BLaER1 treated with 17β-estradiol and CSF1 and Interleukin-3, amounts not matched to agents 10 nM and 100 nM (cell line): ENCODE measurements around the gene DIPK1B.
A peak's percentile ranks its signal among the peaks of the same experiment; 100 is the strongest.
"Not testable (repeated sequence)": the region's sequence is repeated elsewhere in the genome, so short reads cannot be mapped to it uniquely, and the experiment has no call there.

Experiments
- H3K27ac ChIP-seq, 11 experiments: shearing (Covaris generic); formaldehyde crosslinking; 2 replicates each; pipeline ENCODE4 v1.8.1; 2022
- H3K27me3 ChIP-seq, 11 experiments: shearing (Covaris generic); formaldehyde crosslinking; 2 replicates each; pipeline ENCODE4 v1.8.1; 2022
- H3K36me3 ChIP-seq, 11 experiments: shearing (Covaris generic); formaldehyde crosslinking; 2 replicates each; pipeline ENCODE4 v1.8.1; 2022
- H3K4me1 ChIP-seq, 10 experiments: shearing (Covaris generic); formaldehyde crosslinking; 2 replicates each; pipeline ENCODE4 v1.8.1; 2022
- H3K4me2 ChIP-seq, 11 experiments: shearing (Covaris generic); formaldehyde crosslinking; 2 replicates each; pipeline ENCODE4 v1.8.1; 2022
- H3K4me3 ChIP-seq, 10 experiments: shearing (Covaris generic); formaldehyde crosslinking; 2 replicates each; pipeline ENCODE4 v1.8.1; 2022
- H3K9ac ChIP-seq, 11 experiments: shearing (Covaris generic); formaldehyde crosslinking; 2 replicates each; pipeline ENCODE4 v1.8.1; 2022
- H3K9me3 ChIP-seq, 11 experiments: shearing (Covaris generic); formaldehyde crosslinking; replicated peaks in 1 of 11; 2 replicates each; pipeline ENCODE4 v1.8.1; 2022
- H4K20me1 ChIP-seq, 11 experiments: shearing (Covaris generic); formaldehyde crosslinking; 2 replicates each; pipeline ENCODE4 v1.8.1; 2022
- Cebpa-rat ChIP-seq, 11 experiments: shearing (Covaris generic); IDR thresholded peaks; 2 replicates each; pipeline ENCODE4 v1.8.1; 2022

The DIPK1B gene

GRCh38 chr9:136710543-136710942 is 1.8 kb upstream of the DIPK1B start:
- H3K27me3 ChIP-seq = peaks cover 0 to 15% (median 0%) of the 10 kb centered on the region in 11 experiments; a peak in 2 of 22 replicates
- H3K9me3 ChIP-seq = no peaks in the 10 kb centered on the region
- H3K36me3 ChIP-seq = peaks cover 0 to 9% (median 0%) of the 10 kb centered on the region in 11 experiments; a peak in 4 of 22 replicates
- H3K27ac ChIP-seq = no peak overlapping the region
- TF ChIP-seq Cebpa-rat (IDR thresholded peaks at IDR 0.05) = no peak
- H3K4me1 ChIP-seq = peaks cover 44 to 88% (median 73%) of the 10 kb centered on the region in 10 experiments
- H4K20me1 ChIP-seq = peaks cover 0 to 27% (median 0%) of the 10 kb centered on the region in 11 experiments; a peak in 6 of 22 replicates
- no peak overlapping the region for H3K9ac ChIP-seq
- no peak overlapping the region for H3K4me2 ChIP-seq
- H3K4me3 ChIP-seq = no peak overlapping the region

- H4K20me1 ChIP-seq = peaks cover 0 to 33% (median 0%) of the 10 kb centered on the region in 11 experiments; a peak in 7 of 22 replicates
- H3K9ac ChIP-seq, H3K9me3 ChIP-seq, H3K27ac ChIP-seq: not testable (repeated sequence)
- peaks cover 39 to 88% (median 74%) of the 10 kb centered on the region in 10 experiments for H3K4me1 ChIP-seq
- peak overlapping the region in 10 of 11 experiments; percentile 82 to 100 (median 96); a peak in 19 of 22 replicates for H3K4me2 ChIP-seq
- peak overlapping the region in 2 of 10 experiments; percentile 50 to 62; a peak in 3 of 20 replicates for H3K4me3 ChIP-seq
- H3K36me3 ChIP-seq = peaks cover 0 to 16% (median 6%) of the 10 kb centered on the region in 11 experiments; a peak in 9 of 22 replicates
- H3K27me3 ChIP-seq = peaks cover 0 to 15% (median 0%) of the 10 kb centered on the region in 11 experiments; a peak in 2 of 22 replicates
Observed at GRCh38 chr9:136711219-136711648, 1.1 kb upstream of the DIPK1B start.

GRCh38 chr9:136712690-136713544 is 545 bp downstream of the DIPK1B start:
- H3K36me3 ChIP-seq = peaks cover 0 to 29% (median 6%) of the 10 kb centered on the region in 11 experiments; a peak in 9 of 22 replicates
- H3K4me3 ChIP-seq = peak overlapping the region; percentile 50 to 91 (median 76)
- peak overlapping the region in 10 of 11 experiments; percentile 55 to 91 (median 89); a peak in 20 of 22 replicates for H3K27ac ChIP-seq
- peak overlapping the region; percentile 82 to 100 (median 98) for H3K4me2 ChIP-seq
- H3K27me3 ChIP-seq = peaks cover 0 to 15% (median 0%) of the 10 kb centered on the region in 11 experiments; a peak in 2 of 22 replicates
- peaks cover 0 to 50% (median 10%) of the 10 kb centered on the region in 11 experiments; a peak in 12 of 22 replicates for H4K20me1 ChIP-seq
- H3K9me3 ChIP-seq = no peaks in the 10 kb centered on the region
- no peak for TF ChIP-seq Cebpa-rat (IDR thresholded peaks at IDR 0.05)
- H3K9ac ChIP-seq = peak overlapping the region; percentile 70 to 96 (median 91)
- H3K4me1 ChIP-seq = peaks cover 34 to 88% (median 77%) of the 10 kb centered on the region in 10 experiments

GRCh38 chr9:136713550-136713949 is 1.2 kb downstream of the DIPK1B start:
- Histone ChIP-seq H3K27me3 (peaks cover 0 to 15% (median 0%) of the 10 kb centered on the region in 11 experiments; a peak in 2 of 22 replicates), H3K36me3 (peaks cover 0 to 33% (median 6%) of the 10 kb centered on the region in 11 experiments; a peak in 9 of 22 replicates), H3K9me3 (no peaks in the 10 kb centered on the region), H3K9ac (peak overlapping the region in 10 of 11 experiments; percentile 70 to 96 (median 92); a peak in 19 of 22 replicates), H3K4me3 (peak overlapping the region; percentile 50 to 91 (median 76); a peak in 19 of 20 replicates), H3K4me1 (peaks cover 31 to 88% (median 77%) of the 10 kb centered on the region in 10 experiments), H3K27ac (peak overlapping the region in 10 of 11 experiments; percentile 55 to 91 (median 89); a peak in 19 of 22 replicates), H4K20me1 (peaks cover 0 to 57% (median 14%) of the 10 kb centered on the region in 11 experiments; a peak in 16 of 22 replicates), H3K4me2 (peak overlapping the region; percentile 82 to 100 (median 98))
- no peak for TF ChIP-seq Cebpa-rat (IDR thresholded peaks at IDR 0.05)

GRCh38 chr9:136714096-136714892 is 1.9 kb downstream of the DIPK1B start:
- Histone ChIP-seq H3K4me3 (peak overlapping the region in 9 of 10 experiments; percentile 2 to 91 (median 79); a peak in 17 of 20 replicates), H3K27ac (peak overlapping the region in 10 of 11 experiments; percentile 55 to 91 (median 89); a peak in 20 of 22 replicates), H3K36me3 (peaks cover 0 to 35% (median 6%) of the 10 kb centered on the region in 11 experiments; a peak in 9 of 22 replicates), H3K4me1 (peaks cover 39 to 88% (median 77%) of the 10 kb centered on the region in 10 experiments), H3K9ac (peak overlapping the region; percentile 55 to 96 (median 91); a peak in 20 of 22 replicates), H3K4me2 (peak overlapping the region; percentile 82 to 100 (median 98)), H3K27me3 (peaks cover 0 to 15% (median 0%) of the 10 kb centered on the region in 11 experiments; a peak in 2 of 22 replicates), H3K9me3 (no peaks in the 10 kb centered on the region), H4K20me1 (peaks cover 1 to 64% (median 21%) of the 10 kb centered on the region in 11 experiments; a peak in 20 of 22 replicates)
- TF ChIP-seq Cebpa-rat (IDR thresholded peaks at IDR 0.05) = no peak

GRCh38 chr9:136714893-136715274 is 2.5 kb downstream of the DIPK1B start:
- no peak for TF ChIP-seq Cebpa-rat (IDR thresholded peaks at IDR 0.05)
- Histone ChIP-seq H3K4me1 (peaks cover 45 to 88% (median 77%) of the 10 kb centered on the region in 10 experiments), H4K20me1 (peaks cover 7 to 70% (median 27%) of the 10 kb centered on the region in 11 experiments; a peak in 21 of 22 replicates), H3K9me3 (no peaks in the 10 kb centered on the region), H3K27me3 (peaks cover 0 to 15% (median 0%) of the 10 kb centered on the region in 11 experiments; a peak in 2 of 22 replicates), H3K4me3 (peak overlapping the region in 8 of 10 experiments; percentile 71 to 91 (median 82); a peak in 16 of 20 replicates), H3K9ac (peak overlapping the region; percentile 55 to 96 (median 91); a peak in 20 of 22 replicates), H3K4me2 (peak overlapping the region; percentile 82 to 100 (median 98)), H3K36me3 (peaks cover 0 to 37% (median 6%) of the 10 kb centered on the region in 11 experiments; a peak in 9 of 22 replicates), H3K27ac (peak overlapping the region in 10 of 11 experiments; percentile 55 to 91 (median 89); a peak in 20 of 22 replicates)

GRCh38 chr9:136717399-136717798 is 5.0 kb downstream of the DIPK1B start:
- Histone ChIP-seq H3K9ac (peak overlapping the region in 6 of 11 experiments; percentile 5 to 47 (median 30); a peak in 5 of 22 replicates), H3K9me3 (no peaks in the 10 kb centered on the region), H3K27me3 (peaks cover 0 to 4% (median 0%) of the 10 kb centered on the region in 11 experiments; a peak in 1 of 22 replicates), H4K20me1 (peaks cover 32 to 95% (median 52%) of the 10 kb centered on the region in 11 experiments), H3K36me3 (peaks cover 16 to 62% (median 30%) of the 10 kb centered on the region in 11 experiments; a peak in 21 of 22 replicates), H3K4me1 (peaks cover 68 to 95% (median 88%) of the 10 kb centered on the region in 10 experiments), H3K27ac (peak overlapping the region in 3 of 11 experiments; percentile 4 to 36 (median 13); a peak in 2 of 22 replicates), H3K4me2 (peak overlapping the region in 9 of 11 experiments; percentile 12 to 100 (median 77); a peak in 16 of 22 replicates), H3K4me3 (no peak overlapping the region)
- no peak for TF ChIP-seq Cebpa-rat (IDR thresholded peaks at IDR 0.05)
